ENCODE results near the gene SLC9A6. TPM values are rescaled to one million over a fixed set of nuclear protein-coding genes. Genes with fewer than 3 reads are reported as not detected.
"Not testable (repeated sequence)": the region's sequence is repeated elsewhere in the genome, so short reads cannot be mapped to it uniquely, and the experiment has no call there.

Gene SLC9A6
- total and polyA plus RNA-seq, 2 of the 8 experiments (the other 6 are each of a cell fraction or from before 2014, with no cell fraction given): 8.0 to 14.1 TPM

- H3K56ac ChIP-seq (replicated peaks; ENCODE audit: insufficient read length, low read depth, low read length); H3K79me1 ChIP-seq (ENCODE audit: low read depth, low read length); H2AFZ ChIP-seq (ENCODE audit: low read length); H3K14ac ChIP-seq (ENCODE audit: insufficient read length); H3K4ac ChIP-seq (replicated peaks; ENCODE audit: insufficient read length, low read depth, low read length); H2BK15ac ChIP-seq (ENCODE audit: low read length); H3K4me3 ChIP-seq (ENCODE audit: extremely low read depth in 1 of 4, insufficient read depth in 2 of 4, low read depth in 3 of 4, low read length in 4 of 4); H3K79me2 ChIP-seq (ENCODE audit: control insufficient read depth in 1 of 2, insufficient read depth in 2 of 2, low read length in 2 of 2); H3K9ac ChIP-seq (replicated peaks in 1 of 4; ENCODE audit: extremely low read depth in 1 of 4, low read depth in 3 of 4, low read length in 3 of 4); H3K9me3 ChIP-seq (ENCODE audit: insufficient read depth in 2 of 2, low read depth in 1 of 2, low read length in 1 of 2); H3K23me2 ChIP-seq (ENCODE audit: low read depth, low read length); POLR2A ChIA-PET (ENCODE audit: partially characterized antibody); CTCF ChIA-PET (ENCODE audit: partially characterized antibody); H3K23ac ChIP-seq (ENCODE audit: insufficient read length); H4K91ac ChIP-seq (replicated peaks; ENCODE audit: insufficient read length, low read length); FAIRE-seq; H2AK5ac ChIP-seq (ENCODE audit: low read depth, low read length); H3K18ac ChIP-seq (ENCODE audit: extremely low read depth, low read length); H3K4me1 ChIP-seq (replicated peaks in 1 of 4; ENCODE audit: control insufficient read depth in 3 of 4, insufficient read depth in 4 of 4, low read length in 3 of 4); H3K27me3 ChIP-seq (replicated peaks in 1 of 4; ENCODE audit: control insufficient read depth in 3 of 4, extremely low read depth in 1 of 4, insufficient read depth in 3 of 4, low read length in 3 of 4); H4K5ac ChIP-seq (ENCODE audit: insufficient read length, low read depth, low read length); H4K20me1 ChIP-seq (replicated peaks in 1 of 2; ENCODE audit: control insufficient read depth in 1 of 2, insufficient read depth in 2 of 2, low read length in 2 of 2); H3K4me2 ChIP-seq (ENCODE audit: insufficient read depth in 1 of 2, low read depth in 2 of 2, low read length in 2 of 2); H2BK5ac ChIP-seq (ENCODE audit: low read depth, low read length); H3K27ac ChIP-seq (ENCODE audit: low read depth, low read length); H2BK12ac ChIP-seq (ENCODE audit: low read depth, low read length); H4K8ac ChIP-seq (ENCODE audit: extremely low read depth, insufficient read depth, low read length); DNase-seq (ENCODE audit: low read depth in 1 of 2, low spot score in 2 of 2); H2BK120ac ChIP-seq (replicated peaks; ENCODE audit: low read depth, low read length); H3K36me3 ChIP-seq (ENCODE audit: control insufficient read depth in 2 of 4, insufficient read depth in 4 of 4, low read length in 3 of 4); H2BK20ac ChIP-seq (ENCODE audit: low read length): not testable (repeated sequence)
- WGBS, 2 experiments (ENCODE audit: extremely low coverage in 1 of 2, insufficient coverage in 1 of 2, insufficient read length in 1 of 2, insufficient replicate concordance in 2 of 2, low coverage in 1 of 2, low lambda C conversion rate in 2 of 2, missing lambda C conversion rate in 1 of 2): 100% methylated on average over 4 of the region's 6 CpGs; no CpG with 5 or more reads in 1 of the 2 experiments
These were observed 106.7 kb downstream of the SLC9A6 start for GRCh38 chrX:136091898-136092297.
